ES-I3 (cell line): Measurements from ENCODE around the gene HID1.

Source experiments
- H3K36me3 ChIP-seq: 2 replicates; pipeline ENCODE4 v1.6.1; 2013; ENCODE audit warnings: mild to moderate bottlenecking, low read length, control low read depth, moderate library complexity; ENCODE audit not compliant: insufficient read depth
- H3K4me1 ChIP-seq: 2 replicates; pipeline ENCODE4 v1.6.1; 2013; ENCODE audit warnings: mild to moderate bottlenecking, control low read depth, low read length; ENCODE audit not compliant: insufficient read depth
- H3K9ac ChIP-seq: 2 replicates; pipeline ENCODE4 v1.6.1; 2013; ENCODE audit warnings: low read depth, mild to moderate bottlenecking, low read length, moderate library complexity
- H3K9me3 ChIP-seq: 2 replicates; pipeline ENCODE4 v1.6.1; 2013; ENCODE audit warnings: mild to moderate bottlenecking, low read length, moderate library complexity; ENCODE audit not compliant: control insufficient read depth, insufficient read depth

The HID1 gene

GRCh38 chr17:74968361-74968780, 4.2 kb downstream of the HID1 start:
- Histone ChIP-seq H3K9me3 (no peaks in the 10 kb centered on the region), H3K9ac (no peak overlapping the region), H3K36me3 (no peaks in the 10 kb centered on the region), H3K4me1 (0 out of 2 replicates have a peak, but pooled peaks cover 4% of the 10 kb centered on the region)

DNA sequence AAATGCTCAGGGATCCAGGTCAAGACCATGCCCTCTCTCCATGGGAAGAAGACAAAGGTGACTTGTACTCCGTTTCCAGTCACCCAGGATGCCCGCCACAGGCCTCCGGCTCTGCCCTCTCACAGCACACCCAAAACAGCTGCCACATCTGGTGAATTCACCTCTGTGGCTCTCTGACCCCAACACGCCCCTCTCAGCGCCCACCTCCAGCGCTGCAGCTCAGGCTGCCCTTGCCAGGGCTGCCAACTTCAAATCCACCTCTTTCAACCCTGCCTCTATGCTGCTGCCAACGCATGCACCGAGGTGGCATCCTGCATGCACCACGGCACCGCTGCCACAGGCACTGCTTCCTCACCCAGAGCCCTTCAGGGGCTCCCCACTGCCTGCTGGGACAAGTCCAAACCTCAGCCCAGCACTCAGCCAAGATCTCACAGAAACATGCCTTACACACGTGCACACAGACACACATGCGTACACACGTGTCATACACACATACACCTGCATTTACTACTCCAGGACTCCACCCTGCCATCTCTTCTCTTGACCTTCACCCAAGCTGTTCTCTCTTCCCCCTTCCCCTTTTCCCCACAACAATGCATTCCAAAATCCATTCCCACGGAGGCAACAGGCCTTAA, 7.5 kb downstream of the HID1 start:
- H3K36me3 ChIP-seq, result no peaks in the 10 kb centered on the region
- H3K9ac ChIP-seq, result no peak overlapping the region
- H3K9me3 ChIP-seq, result no peaks in the 10 kb centered on the region
- H3K4me1 ChIP-seq, result 0 out of 2 replicates have a peak, but pooled peaks cover 4% of the 10 kb centered on the region

DNA sequence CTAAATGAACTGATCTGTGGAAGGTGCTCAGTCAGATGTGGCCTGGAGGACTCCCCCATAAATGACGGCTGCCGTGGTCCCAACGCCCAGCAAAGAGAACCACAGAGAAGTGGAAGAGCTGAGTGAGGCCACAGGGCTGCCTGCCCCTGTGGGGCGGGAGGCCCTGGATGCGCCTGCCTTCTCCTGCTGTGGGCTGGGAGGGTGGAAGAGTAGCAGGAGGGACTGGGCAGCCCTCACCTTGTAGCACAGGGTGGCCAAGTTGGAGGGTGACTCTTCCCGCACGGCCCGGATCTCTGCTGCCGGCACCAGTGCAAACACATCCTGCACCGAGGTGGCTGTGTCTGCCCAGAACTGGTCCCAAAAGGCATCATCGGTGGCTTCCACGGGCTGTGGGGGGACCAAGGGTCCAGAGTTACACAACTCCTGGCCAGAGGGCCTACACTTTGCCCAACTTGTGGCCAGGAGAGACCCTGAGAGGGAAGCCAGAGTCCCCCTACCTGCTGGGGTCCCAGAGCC, 8.3 kb downstream of the HID1 start:
- Histone ChIP-seq H3K4me1 (0 out of 2 replicates have a peak, but pooled peaks cover 4% of the 10 kb centered on the region), H3K9ac (no peak overlapping the region), H3K36me3 (no peaks in the 10 kb centered on the region), H3K9me3 (no peaks in the 10 kb centered on the region)

DNA sequence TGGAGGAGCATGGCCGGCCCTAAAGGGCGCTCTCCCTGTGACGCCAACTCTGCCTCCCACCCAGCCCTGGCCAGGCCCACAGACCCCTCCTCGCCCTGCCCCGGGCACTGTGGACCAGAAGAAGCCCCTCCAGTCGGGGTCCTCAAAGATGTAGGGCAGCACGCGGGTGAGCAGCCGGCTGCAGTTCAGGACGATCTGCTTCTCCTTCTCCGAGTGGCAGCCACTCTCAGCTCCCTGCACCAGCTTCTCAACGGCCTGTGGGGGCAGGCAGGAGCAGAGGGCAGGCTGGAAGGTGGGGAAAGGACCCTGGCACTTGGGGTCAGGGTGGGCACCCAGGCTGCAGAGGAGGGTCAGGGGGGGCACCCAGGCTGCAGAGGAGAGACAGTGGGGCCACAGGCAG, 8.9 kb downstream of the HID1 start:
- Histone ChIP-seq H3K9ac (no peak overlapping the region), H3K9me3 (no peaks in the 10 kb centered on the region), H3K4me1 (0 out of 2 replicates have a peak, but pooled peaks cover 3% of the 10 kb centered on the region), H3K36me3 (no peaks in the 10 kb centered on the region)

- H3K9ac ChIP-seq, result no peak overlapping the region
- no peaks in the 10 kb centered on the region for H3K36me3 ChIP-seq
- no peaks in the 10 kb centered on the region for H3K4me1 ChIP-seq
- H3K9me3 ChIP-seq, result no peaks in the 10 kb centered on the region
Measured at GRCh38 chr17:74962622-74963394, 9.8 kb downstream of the HID1 start.

DNA sequence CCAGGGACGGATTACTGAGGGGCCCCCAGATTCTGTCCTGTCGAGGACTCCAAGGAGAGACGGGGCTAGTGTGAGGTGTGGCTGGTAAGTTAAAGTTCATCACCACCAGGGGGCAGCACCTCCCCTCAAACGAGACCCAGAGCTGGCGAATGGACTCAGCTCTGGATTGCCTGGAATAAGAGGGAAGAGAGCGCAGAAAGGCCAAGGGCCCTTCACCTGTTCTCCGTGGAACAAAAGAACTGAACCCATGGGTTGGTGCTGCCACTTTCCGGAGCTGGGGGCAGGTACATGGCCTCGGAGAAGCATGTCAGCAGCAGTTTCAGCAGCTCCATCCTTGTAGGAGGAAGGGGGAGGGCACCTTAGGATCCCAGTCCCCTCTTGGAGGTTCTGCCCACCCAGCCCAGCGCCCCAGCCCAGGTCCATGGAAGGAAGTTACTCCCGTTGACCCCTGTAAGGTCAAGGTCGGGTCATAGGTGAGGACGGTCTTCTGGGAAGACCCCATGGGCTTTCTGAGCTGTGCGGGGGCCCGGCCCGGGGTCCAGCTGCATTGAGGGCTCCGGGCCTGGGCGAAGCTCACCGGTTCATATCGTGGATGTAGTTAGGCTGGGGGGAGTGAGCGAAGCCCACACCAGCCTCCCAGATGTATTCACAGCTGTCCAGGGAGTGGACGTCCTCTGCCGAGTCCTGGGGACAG, 10.8 kb downstream of the HID1 start:
- Histone ChIP-seq H3K4me1 (no peaks in the 10 kb centered on the region), H3K9me3 (no peaks in the 10 kb centered on the region), H3K9ac (no peak overlapping the region), H3K36me3 (no peaks in the 10 kb centered on the region)

GRCh38 chr17:74960570-74961342, 11.8 kb downstream of the HID1 start:
- Histone ChIP-seq H3K36me3 (no peaks in the 10 kb centered on the region), H3K4me1 (no peaks in the 10 kb centered on the region), H3K9me3 (no peaks in the 10 kb centered on the region), H3K9ac (no peak overlapping the region)

- H3K4me1 ChIP-seq, result no peaks in the 10 kb centered on the region
- H3K9me3 ChIP-seq, result no peaks in the 10 kb centered on the region
- no peak overlapping the region for H3K9ac ChIP-seq
- H3K36me3 ChIP-seq, result no peaks in the 10 kb centered on the region
Measured at GRCh38 chr17:74959826-74960515, 12.6 kb downstream of the HID1 start.

GRCh38 chr17:74957935-74958740, 14.4 kb downstream of the HID1 start:
- Histone ChIP-seq H3K36me3 (no peaks in the 10 kb centered on the region), H3K4me1 (no peaks in the 10 kb centered on the region), H3K9ac (no peak overlapping the region), H3K9me3 (no peaks in the 10 kb centered on the region)

DNA sequence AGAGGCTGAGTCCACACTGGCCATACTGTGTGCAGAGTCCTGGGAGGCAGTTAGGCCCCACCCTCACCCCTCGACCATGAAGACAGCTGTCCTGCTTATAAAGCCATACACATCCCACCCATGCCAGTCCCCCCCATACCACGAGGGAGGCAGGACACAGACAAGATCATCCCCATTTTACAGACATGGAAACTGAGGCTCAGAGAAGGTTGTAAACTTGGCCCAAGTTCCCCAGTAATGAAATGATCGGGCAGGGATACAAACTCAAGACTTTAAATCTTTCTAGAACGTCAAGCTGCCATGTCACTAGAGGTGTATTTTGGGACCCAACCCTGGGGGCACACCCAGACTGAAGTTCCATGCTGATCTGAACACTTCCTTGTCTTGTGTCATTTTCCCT, 16.5 kb downstream of the HID1 start:
- Histone ChIP-seq H3K9me3 (no peaks in the 10 kb centered on the region), H3K9ac (no peak overlapping the region), H3K4me1 (0 out of 2 replicates have a peak, but pooled peaks cover 5% of the 10 kb centered on the region), H3K36me3 (no peaks in the 10 kb centered on the region)

GRCh38 chr17:74954665-74955421, 17.7 kb downstream of the HID1 start:
- no peaks in the 10 kb centered on the region for H3K9me3 ChIP-seq
- H3K9ac ChIP-seq, result no peak overlapping the region
- no peaks in the 10 kb centered on the region for H3K36me3 ChIP-seq
- peaks cover 15% of the 10 kb centered on the region; the same call in 1 of the 2 replicates for H3K4me1 ChIP-seq

DNA sequence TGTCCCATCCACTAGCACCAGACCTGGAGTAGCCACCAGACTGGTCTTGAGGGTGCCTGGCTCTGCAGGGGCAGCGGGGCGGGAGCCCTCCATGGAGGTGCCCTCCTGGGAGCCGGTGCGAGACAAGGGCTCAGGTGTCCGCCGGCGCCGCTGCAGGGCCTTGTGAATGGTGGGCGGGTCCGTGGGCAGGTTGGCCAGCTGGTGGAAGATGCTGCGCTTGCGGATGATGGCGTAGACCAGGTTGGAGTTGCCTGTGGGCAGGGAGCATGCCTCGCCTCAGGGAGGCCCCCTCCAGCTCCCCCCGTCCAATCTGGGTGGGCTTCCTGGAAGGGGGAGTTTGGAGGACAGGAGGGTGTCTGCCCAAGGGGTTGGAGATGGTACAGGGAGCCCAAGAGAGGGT, 18.4 kb downstream of the HID1 start:
- Histone ChIP-seq H3K9ac (no peak overlapping the region), H3K4me1 (peaks cover 16% of the 10 kb centered on the region; the same call in 1 of the 2 replicates), H3K36me3 (no peaks in the 10 kb centered on the region), H3K9me3 (no peaks in the 10 kb centered on the region)
